Right forelimb (tissue), 1 donor: ENCODE results near the gene PRAMEF12.
"Not testable (repeated sequence)": the region's sequence is repeated elsewhere in the genome, so short reads cannot be mapped to it uniquely, and the experiment has no call there.

Source experiments
- DNase-seq: peaks from one replicate; pipeline ENCODE4 v3.0.0-alpha.2; 2018

Gene PRAMEF12

DNA sequence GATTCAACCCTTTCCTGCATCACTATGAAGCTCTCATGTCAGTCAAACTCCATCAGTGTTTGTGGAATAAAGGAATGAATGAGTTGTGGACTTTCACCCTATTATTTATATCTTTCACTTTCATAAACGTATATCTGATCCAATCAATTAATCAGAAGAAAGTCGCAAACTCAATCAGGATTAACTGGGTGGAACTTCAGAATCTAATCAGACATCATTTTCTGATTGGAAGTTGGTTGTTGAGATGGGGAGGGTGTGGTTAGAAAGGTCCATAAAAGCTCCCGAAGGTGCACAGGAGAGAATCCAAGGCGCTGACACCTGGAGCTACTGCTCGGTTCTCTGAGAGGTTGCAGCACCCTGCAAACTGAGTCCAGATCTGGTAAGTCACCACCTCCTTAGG, at the start of gene PRAMEF12:
TSS of gene PRAMEF12 (plus strand) at position 301 of the 400 bp plus-strand sequence. CDS start 1,130 bp downstream, outside the sequence.
- DNase-seq, result no peak

GRCh38 chr1:12728391-12728790, 45.1 kb upstream of the PRAMEF12 start:
- DNase-seq, result no peak

- DNase-seq, result no peak
Observed at GRCh38 chr1:12730156-12730555, 43.4 kb upstream of the PRAMEF12 start.

- DNase-seq, result not testable (repeated sequence)
Observed at GRCh38 chr1:12731084-12731483, 42.5 kb upstream of the PRAMEF12 start.

- no peak for DNase-seq
Observed at GRCh38 chr1:12734651-12735050, 38.9 kb upstream of the PRAMEF12 start.

GRCh38 chr1:12738934-12739333, 34.6 kb upstream of the PRAMEF12 start:
- DNase-seq, result no peak

GRCh38 chr1:12739613-12740012, 33.9 kb upstream of the PRAMEF12 start:
- no peak for DNase-seq

- no peak for DNase-seq
Observed at GRCh38 chr1:12741946-12742345, 31.6 kb upstream of the PRAMEF12 start.

GRCh38 chr1:12745126-12745991, 28.2 kb upstream of the PRAMEF12 start:
- no peak for DNase-seq

GRCh38 chr1:12745992-12746323, 27.6 kb upstream of the PRAMEF12 start, which contains the start of gene CFAP107:
TSS of gene CFAP107 (plus strand) at chr1:12746200. CDS start at chr1:12746431, 231 bp downstream.
- DNase-seq, result no peak

DNA sequence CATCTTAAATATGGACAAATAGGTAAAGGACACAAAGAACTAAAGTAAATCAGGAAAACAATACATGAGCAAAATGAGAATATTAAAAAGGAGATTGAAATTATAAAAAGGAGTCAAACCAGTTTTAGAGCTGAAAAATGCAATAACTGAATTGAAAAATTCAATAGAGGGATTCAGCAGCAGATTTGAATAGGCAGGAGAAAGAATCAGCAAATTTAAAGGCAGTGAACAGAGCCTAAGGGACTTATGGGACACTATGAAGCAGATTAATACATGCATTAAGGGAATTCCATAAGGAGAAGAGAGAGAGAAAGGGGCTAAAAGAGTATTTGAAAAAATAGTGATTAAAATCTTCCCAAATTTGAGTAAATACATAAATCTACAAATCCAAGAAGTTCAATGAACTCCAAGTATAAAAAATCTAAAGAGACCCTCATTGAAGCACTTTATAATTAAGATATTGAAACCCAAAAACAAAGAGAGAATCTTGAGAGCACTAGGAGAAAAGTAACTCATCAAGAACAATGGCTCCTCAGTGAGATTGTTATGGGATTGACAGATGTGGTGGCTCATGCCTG, 24.7 kb upstream of the PRAMEF12 start:
- no peak for DNase-seq

DNA sequence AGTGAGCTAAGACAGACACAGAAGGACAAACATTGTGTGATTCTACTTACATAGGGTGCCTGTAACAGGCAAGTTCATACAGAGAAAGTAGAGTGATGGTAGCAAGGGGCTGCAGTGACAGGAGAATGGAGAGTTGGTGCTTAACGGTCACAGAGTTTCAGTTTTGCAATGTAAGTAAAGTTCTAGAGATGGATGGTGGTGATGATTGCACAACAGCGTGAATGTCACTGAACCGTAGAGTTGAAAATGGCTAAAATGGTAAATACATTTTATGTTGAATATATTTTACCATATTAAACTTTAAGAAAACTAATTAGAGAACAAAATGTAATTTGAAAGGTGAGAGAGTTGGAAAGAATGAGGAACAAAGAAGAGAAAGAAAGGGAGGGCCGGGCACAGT, 18.8 kb upstream of the PRAMEF12 start:
- DNase-seq, result no peak

DNA sequence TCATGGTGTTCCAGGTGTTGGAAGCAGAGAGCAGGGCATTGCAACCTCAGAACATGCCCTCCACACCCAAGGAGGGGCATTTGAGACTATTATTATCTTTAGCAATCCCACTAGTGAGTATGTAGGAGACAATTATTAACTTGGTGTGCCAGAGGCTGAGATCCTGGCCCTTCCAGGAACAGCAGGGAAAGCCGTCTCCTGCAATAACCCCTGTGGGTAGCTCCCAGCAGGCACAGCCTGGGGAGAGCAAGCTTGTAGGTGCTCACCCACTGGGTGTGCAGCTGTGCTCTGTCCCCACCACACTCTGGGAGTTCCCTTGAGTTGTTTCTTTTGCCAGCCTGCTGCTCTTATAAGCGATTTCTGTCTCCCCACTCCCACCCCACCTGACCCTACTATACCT, 17.3 kb upstream of the PRAMEF12 start:
- DNase-seq, result no peak

DNA sequence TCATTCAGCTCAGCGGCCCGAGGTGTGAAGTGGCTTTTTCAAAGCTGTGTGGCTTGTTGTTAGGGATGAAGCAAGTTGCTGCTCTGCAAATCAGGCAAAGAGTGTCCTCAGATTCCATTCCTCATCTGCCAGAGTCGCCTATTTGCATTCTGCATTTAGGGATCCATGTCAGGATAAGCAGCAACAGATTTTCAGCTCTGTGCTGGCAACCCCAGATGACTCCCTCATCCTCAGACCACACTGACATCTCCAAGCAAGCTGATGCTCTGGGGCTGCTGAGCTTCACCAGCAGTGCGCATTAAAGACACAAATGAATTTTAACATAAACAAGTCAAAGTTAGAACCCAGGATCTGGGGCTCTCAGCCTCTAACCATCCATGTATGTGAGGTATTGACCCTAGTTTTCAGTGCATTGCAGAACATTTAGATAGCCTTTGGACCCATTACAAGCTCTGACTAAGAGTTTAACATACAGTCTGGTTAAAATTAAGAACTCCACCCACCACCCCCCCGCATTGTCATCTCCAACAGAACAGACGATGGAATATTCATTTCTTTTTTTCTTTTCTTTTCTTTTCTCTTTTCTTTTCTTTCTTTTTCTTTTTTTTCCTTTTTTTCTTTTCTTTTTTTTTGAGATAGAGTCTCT, 16.6 kb upstream of the PRAMEF12 start:
- DNase-seq, result no peak

DNA sequence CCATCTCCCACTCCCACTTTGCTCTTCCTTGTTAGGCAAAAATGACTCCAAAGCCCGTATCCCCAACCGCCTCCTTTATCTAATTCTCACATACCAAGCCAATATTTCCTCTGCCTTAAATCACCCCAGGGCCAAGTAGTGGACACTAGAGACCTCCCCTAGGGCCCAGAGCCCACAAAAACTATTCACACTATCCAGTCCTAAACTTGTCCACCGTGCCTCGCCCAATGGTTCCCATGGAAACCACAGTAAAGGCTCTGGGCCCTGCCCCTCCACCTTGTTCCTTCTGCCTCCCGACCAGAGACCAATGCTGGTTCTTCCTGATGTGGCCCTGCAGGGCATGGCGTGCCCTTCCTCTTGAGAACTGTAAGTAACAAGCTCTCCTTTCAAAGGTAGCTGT, 15.7 kb upstream of the PRAMEF12 start:
- DNase-seq, result no peak

DNA sequence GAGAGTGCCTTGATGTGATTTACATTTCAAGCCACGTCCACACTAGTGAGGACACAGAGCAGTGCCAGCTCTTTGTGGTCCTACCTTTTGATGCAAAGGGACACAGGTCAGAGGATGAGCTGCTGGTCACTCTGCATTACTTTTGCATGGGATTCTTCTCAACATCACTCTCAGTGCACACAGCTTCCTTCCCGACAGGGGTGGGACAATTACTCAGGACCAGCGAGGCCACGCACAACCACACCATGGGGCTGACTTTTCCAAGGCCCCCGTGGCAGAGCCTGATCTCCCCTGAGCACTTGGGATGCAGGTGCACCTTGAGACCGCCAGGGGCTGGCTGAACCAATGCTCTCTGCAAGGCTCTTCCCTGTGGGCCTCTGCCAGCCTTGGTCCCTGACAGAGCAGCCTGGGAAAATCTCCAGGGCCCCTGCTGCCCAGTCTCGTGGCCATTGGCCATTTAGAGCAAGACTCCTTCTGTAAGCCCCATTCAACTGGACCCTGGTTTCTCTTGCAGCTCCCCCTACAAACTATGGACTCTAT, 13.2 kb upstream of the PRAMEF12 start:
- DNase-seq, result no peak

- no peak for DNase-seq
Observed at GRCh38 chr1:12761781-12762180, 11.8 kb upstream of the PRAMEF12 start.

- DNase-seq, result no peak
Observed at GRCh38 chr1:12762766-12763165, 10.8 kb upstream of the PRAMEF12 start.

DNA sequence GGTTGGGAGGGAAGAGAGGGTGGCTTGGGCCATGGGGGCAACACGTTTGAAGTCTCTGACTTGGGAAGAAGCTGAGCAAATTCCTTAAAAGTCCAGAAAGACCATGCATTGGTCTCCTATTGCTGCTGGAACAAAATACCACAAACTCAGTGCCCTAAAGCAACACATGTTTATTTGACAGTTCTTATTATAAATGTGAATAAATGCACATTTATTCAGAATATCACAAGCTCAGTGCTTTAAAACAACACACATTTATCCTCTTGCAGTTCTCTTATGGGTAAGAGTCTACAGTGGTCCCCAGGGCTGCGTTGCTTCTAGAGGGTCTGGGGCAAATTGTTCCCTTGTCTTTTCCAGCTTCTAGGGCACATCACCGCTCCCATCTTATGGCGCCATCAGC, 10.1 kb upstream of the PRAMEF12 start:
- no peak for DNase-seq

- DNase-seq, result no peak
Observed at GRCh38 chr1:12764016-12764415, 9.5 kb upstream of the PRAMEF12 start.

DNA sequence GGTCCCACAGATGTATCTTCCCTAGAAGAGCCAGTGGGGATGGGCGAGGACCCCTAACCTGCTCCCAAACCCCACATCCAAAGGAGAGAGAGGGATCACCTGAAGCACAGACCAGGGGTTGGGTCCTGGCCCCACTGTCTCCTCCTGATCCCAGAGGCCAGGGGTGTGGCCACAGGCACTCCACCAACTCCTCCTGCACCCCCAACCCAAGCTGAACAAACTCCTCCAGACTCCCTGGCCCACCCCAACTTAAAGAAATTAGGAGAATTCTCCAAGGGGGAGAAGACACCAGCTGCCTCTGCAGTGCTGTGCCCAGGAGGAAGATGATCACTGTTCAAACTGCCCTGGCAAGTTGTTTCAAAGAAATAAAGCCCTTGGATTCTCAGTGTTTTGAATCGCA, 4.5 kb upstream of the PRAMEF12 start:
- no peak for DNase-seq

GRCh38 chr1:12769976-12770505, 3.5 kb upstream of the PRAMEF12 start:
- DNase-seq, result no peak

GRCh38 chr1:12770620-12771019, 2.9 kb upstream of the PRAMEF12 start:
- DNase-seq, result no peak
